ENCODE measurements around the gene PROX1. TPM values are rescaled to one million over a fixed set of nuclear protein-coding genes. Genes with fewer than 3 reads are reported as not detected.

The PROX1 gene
- total and polyA plus RNA-seq, 2 experiments from 2014 or later = 4.8 to 15.7 TPM

DNA sequence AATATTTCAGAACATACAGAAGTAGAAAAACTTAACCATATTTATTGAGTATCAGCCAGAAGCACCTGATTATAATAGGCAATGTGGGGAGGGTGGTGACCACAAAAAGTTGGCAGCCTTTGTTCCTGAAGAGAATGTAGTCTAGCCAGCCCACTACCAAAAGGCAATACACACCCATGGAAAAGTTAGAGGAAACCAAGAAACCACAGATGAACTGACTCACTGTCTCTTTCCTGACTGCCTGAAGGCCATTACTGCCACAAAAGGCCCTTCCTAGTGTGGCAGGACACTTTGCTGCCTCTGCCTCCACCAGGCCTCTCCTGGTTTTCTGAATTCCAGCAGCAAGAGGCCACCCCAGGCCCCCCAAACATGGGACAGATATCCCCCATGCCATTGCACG, 14.6 kb upstream of the PROX1 start:
- H2AFZ ChIP-seq = no peak overlapping the region
- no peaks in the 10 kb centered on the region for H3K36me3 ChIP-seq (replicated peaks; ENCODE audit: insufficient read depth, low read depth)
- H3K9me3 ChIP-seq (ENCODE audit: low read depth) = no peaks in the 10 kb centered on the region
- H3K4me1 ChIP-seq (ENCODE audit: insufficient read depth) = peaks cover 10% of the 10 kb centered on the region
- DNase-seq (ENCODE audit: low spot score) = no peak
- peaks cover 5% of the 10 kb centered on the region for H3K27me3 ChIP-seq
- TF ChIP-seq EZH2phosphoT487 (IDR thresholded peaks at IDR 0.05; ENCODE audit: low read depth, severe bottlenecking, unreplicated experiment) (no peak), EZH2 (IDR thresholded peaks at IDR 0.05; ENCODE audit: borderline replicate concordance) (no peak)
- TF ChIP-seq, protein P1, sequence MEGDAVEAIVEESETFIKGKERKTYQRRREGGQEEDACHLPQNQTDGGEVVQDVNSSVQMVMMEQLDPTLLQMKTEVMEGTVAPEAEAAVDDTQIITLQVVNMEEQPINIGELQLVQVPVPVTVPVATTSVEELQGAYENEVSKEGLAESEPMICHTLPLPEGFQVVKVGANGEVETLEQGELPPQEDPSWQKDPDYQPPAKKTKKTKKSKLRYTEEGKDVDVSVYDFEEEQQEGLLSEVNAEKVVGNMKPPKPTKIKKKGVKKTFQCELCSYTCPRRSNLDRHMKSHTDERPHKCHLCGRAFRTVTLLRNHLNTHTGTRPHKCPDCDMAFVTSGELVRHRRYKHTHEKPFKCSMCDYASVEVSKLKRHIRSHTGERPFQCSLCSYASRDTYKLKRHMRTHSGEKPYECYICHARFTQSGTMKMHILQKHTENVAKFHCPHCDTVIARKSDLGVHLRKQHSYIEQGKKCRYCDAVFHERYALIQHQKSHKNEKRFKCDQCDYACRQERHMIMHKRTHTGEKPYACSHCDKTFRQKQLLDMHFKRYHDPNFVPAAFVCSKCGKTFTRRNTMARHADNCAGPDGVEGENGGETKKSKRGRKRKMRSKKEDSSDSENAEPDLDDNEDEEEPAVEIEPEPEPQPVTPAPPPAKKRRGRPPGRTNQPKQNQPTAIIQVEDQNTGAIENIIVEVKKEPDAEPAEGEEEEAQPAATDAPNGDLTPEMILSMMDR (IDR thresholded peaks at IDR 0.05; ENCODE audit: poor library complexity) = no peak
- H3K4me3 ChIP-seq = no peak overlapping the region
- H3K9me2 ChIP-seq (replicated peaks; ENCODE audit: insufficient read depth) = no peaks in the 10 kb centered on the region
- H3K4me2 ChIP-seq = no peak overlapping the region
- WGBS (ENCODE audit: low lambda C conversion rate, missing lambda C conversion rate) = 100% methylated on average over 1 of the region's 1 CpG
- H3K27ac ChIP-seq = no peak overlapping the region
- H3K79me2 ChIP-seq = no peaks in the 10 kb centered on the region
- no peaks in the 10 kb centered on the region for H4K20me1 ChIP-seq (ENCODE audit: insufficient read depth, poor library complexity, severe bottlenecking)

DNA sequence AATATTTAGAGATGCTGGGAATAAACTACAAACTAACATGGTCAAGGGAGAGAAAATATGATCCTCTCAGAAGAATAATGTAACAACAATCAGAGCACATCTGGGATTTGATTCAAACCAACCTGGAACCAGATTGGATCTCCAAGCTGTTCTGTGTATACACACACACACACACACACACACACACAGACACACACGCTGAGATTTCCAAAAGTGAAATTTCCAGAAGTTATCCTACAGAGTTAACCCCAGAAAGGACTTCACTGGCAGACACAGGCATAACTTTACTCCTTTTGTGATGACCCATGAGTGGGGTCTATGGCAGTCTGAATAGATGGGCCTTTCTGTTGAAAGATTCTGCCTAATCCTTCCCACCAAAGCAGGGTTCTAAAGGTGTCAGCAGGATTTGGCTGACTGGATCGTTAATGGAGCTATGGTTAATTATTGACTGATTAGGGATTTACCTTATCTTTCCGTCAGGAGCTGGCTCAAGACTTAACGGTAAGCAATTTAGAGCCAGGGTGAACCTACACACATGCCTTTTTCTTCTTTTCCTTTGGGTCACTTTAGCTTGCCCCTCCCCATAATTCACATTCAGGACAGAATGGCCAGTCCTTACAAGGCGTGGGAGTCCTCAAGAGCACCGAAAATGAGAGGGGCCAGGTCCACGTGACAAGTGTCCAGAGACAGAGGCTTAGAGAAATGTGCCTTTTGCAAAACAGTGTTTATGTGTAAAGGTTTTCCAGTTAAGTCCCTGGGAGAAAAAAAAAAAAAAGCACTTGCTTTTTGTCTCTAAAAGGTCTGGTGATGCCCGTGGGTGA, 10.9 kb upstream of the PROX1 start:
- Histone ChIP-seq H3K4me2 (peak overlapping the region; percentile 17), H3K9me2 (replicated peaks; ENCODE audit: insufficient read depth) (no peaks in the 10 kb centered on the region), H2AFZ (no peak overlapping the region), H3K27me3 (peaks cover 42% of the 10 kb centered on the region), H3K4me3 (no peak overlapping the region), H3K4me1 (ENCODE audit: insufficient read depth) (peaks cover 10% of the 10 kb centered on the region), H3K36me3 (replicated peaks; ENCODE audit: insufficient read depth, low read depth) (no peaks in the 10 kb centered on the region), H4K20me1 (ENCODE audit: insufficient read depth, poor library complexity, severe bottlenecking) (no peaks in the 10 kb centered on the region), H3K79me2 (no peaks in the 10 kb centered on the region), H3K9me3 (ENCODE audit: low read depth) (no peaks in the 10 kb centered on the region), H3K27ac (no peak overlapping the region)
- 24% methylated on average over 8 of the region's 8 CpGs for WGBS (ENCODE audit: low lambda C conversion rate, missing lambda C conversion rate)
- TF ChIP-seq EZH2 (IDR thresholded peaks at IDR 0.05; ENCODE audit: borderline replicate concordance) = no peak
- TF ChIP-seq EZH2phosphoT487 (IDR thresholded peaks at IDR 0.05; ENCODE audit: low read depth, severe bottlenecking, unreplicated experiment) = no peak
- TF ChIP-seq, protein P1 (IDR thresholded peaks at IDR 0.05; ENCODE audit: poor library complexity) = no peak
- DNase-seq (ENCODE audit: low spot score) = no peak

DNA sequence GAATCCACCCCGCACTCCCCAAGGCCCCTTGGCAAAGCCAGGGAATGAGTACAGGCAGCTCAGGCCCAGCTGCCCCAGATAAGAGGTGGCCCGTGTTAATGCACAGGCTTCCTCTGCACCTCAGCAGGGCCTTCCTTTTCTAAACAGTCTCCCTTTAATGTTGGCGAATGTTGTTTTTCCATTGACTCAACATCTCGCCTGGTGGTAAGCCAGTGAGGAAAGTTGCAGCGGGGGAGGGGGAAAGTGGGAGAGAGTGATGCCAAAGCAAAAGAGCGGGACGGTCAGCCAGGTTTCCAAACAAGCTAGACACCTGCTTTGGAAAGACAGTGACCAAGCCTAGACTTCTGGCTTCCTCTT, 10.3 kb upstream of the PROX1 start:
- Histone ChIP-seq H3K27me3 (peaks cover 48% of the 10 kb centered on the region), H3K4me2 (peak overlapping the region; percentile 17)

DNA sequence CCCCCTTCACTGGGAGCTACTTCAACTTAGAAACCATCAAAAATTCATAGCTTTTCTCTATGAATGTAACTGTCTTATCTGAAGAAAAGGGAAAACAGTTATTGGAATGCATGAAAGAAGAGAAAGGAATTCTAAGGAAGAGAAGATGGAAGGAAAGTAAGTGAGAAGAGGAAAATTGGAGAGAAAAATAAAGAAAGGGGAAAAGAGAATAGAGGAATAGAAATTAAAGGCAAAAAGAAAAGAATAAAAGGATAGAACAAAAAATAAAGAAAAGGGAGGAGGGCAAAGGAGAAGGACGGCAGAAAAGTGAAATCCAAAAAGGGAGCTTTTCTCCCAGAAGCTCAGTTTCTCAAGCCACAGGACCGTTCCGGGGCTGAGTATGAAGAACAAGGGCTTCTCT, 9.9 kb upstream of the PROX1 start:
- no peak for DNase-seq (ENCODE audit: low spot score)
- H3K4me2 ChIP-seq = no peak overlapping the region
- H3K27ac ChIP-seq = no peak overlapping the region
- TF ChIP-seq EZH2phosphoT487 (IDR thresholded peaks at IDR 0.05; ENCODE audit: low read depth, severe bottlenecking, unreplicated experiment) (no peak), EZH2 (IDR thresholded peaks at IDR 0.05; ENCODE audit: borderline replicate concordance) (no peak)
- TF ChIP-seq, protein P1 (IDR thresholded peaks at IDR 0.05; ENCODE audit: poor library complexity) = no peak
- no peaks in the 10 kb centered on the region for H3K9me3 ChIP-seq (ENCODE audit: low read depth)
- H4K20me1 ChIP-seq (ENCODE audit: insufficient read depth, poor library complexity, severe bottlenecking) = no peaks in the 10 kb centered on the region
- no peaks in the 10 kb centered on the region for H3K36me3 ChIP-seq (replicated peaks; ENCODE audit: insufficient read depth, low read depth)
- peaks cover 10% of the 10 kb centered on the region for H3K4me1 ChIP-seq (ENCODE audit: insufficient read depth)
- peaks cover 52% of the 10 kb centered on the region for H3K27me3 ChIP-seq
- WGBS (ENCODE audit: low lambda C conversion rate, missing lambda C conversion rate) = 43% methylated on average over 3 of the region's 3 CpGs
- H3K4me3 ChIP-seq = no peak overlapping the region
- H3K79me2 ChIP-seq = no peaks in the 10 kb centered on the region
- no peaks in the 10 kb centered on the region for H3K9me2 ChIP-seq (replicated peaks; ENCODE audit: insufficient read depth)
- no peak overlapping the region for H2AFZ ChIP-seq

More for the DNA sequence above, 10.3 kb upstream of the PROX1 start:
- no peak overlapping the region for H3K27ac ChIP-seq
- DNase-seq (ENCODE audit: low spot score) = no peak
- H3K9me2 ChIP-seq (replicated peaks; ENCODE audit: insufficient read depth) = no peaks in the 10 kb centered on the region
- no peaks in the 10 kb centered on the region for H3K9me3 ChIP-seq (ENCODE audit: low read depth)
- H3K79me2 ChIP-seq = no peaks in the 10 kb centered on the region
- no peaks in the 10 kb centered on the region for H3K36me3 ChIP-seq (replicated peaks; ENCODE audit: insufficient read depth, low read depth)
- H4K20me1 ChIP-seq (ENCODE audit: insufficient read depth, poor library complexity, severe bottlenecking) = no peaks in the 10 kb centered on the region
- WGBS (ENCODE audit: low lambda C conversion rate, missing lambda C conversion rate) = 38% methylated on average over 7 of the region's 7 CpGs
- no peak overlapping the region for H2AFZ ChIP-seq
- no peak overlapping the region for H3K4me3 ChIP-seq
- TF ChIP-seq EZH2phosphoT487 (IDR thresholded peaks at IDR 0.05; ENCODE audit: low read depth, severe bottlenecking, unreplicated experiment) (no peak), EZH2 (IDR thresholded peaks at IDR 0.05; ENCODE audit: borderline replicate concordance) (no peak)
- peaks cover 10% of the 10 kb centered on the region for H3K4me1 ChIP-seq (ENCODE audit: insufficient read depth)
